HG03025 (cell line): Measurements from ENCODE around the gene SYNE2.
"Not testable (repeated sequence)": the region's sequence is repeated elsewhere in the genome, so short reads cannot be mapped to it uniquely, and the experiment has no call there.

ENCODE experiments used
- ATAC-seq: cut with Tn5 transposase; IDR thresholded peaks from one replicate; pipeline ENCODE4 v1.9.1; 2021; ENCODE audit warnings: mild to moderate bottlenecking, moderate library complexity; ENCODE audit not compliant: unreplicated experiment, low FRiP score

Gene SYNE2

GRCh38 chr14:63852817-63853731, at the start of gene SYNE2:
TSS of gene SYNE2 (plus strand) at chr14:63853004. CDS start at chr14:63909149, 56,145 bp downstream.
- ATAC-seq: peak; percentile 87

DNA sequence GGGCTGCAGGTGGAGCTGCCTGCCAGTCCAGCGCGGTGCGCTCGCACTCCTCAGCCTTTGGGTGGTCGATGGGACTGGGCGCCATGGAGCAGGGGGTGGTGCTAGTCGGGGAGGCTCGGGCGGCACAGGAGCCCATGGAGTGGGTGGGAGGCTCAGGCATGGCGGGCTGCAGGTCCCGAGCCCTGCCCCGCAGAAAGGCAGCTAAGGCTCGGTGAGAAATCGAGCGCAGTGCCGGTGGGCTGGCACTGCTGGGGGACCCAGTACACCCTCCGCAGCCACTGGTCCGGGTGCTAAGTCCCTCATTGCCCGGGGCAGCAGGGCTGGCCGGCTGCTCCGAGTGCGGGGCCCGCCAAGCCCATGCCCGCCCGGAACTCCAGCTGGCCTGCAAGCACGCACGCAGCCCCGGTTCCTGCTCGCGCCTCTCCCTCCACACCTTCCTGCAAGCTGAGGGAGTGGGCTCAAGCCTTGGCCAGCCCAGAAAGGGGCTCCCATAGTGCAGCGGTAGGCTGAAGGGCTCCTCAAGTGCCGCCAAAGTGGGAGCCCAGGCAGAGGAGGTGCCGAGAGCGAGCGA, 49.5 kb upstream of the SYNE2 start:
- ATAC-seq: not testable (repeated sequence)

DNA sequence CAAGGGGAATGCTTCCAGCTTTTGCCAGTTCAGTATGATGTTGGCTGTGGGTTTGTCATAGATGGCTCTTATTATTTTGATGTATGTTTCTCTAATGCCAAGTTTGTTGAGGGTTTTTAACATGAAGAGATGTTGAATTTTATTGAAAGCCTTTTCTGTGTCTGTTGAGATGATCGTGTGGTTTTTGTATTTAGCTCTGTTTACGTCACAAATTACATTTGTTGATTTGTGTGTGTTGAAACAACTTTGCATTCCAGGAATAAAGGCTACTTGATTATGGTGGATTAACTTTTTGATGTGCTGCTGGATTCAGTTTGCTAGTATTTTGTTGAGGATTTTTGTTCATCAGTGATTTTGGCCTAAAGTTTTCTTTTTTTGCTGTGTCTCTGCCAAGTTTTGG, 46.7 kb upstream of the SYNE2 start:
- not testable (repeated sequence) for ATAC-seq

GRCh38 chr14:63811692-63812091, 41.1 kb upstream of the SYNE2 start:
- not testable (repeated sequence) for ATAC-seq

DNA sequence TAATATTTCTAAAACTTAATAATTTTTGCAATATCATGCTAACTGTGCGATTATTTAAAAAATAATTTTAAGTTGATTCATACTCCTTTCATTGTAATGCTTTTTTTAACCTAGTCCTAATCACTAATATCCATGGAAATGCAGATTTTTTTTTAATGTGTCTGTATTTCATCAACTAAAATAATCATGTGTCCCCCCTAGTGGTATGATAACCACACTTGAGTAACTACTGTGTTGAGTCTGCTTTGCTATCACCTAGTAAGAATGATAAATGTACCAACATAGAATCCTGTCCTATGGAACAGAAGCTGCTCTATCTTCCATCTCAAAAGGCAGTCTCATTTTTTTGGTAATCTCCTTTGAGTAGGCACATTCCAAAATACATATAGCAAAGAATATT, 19.1 kb upstream of the SYNE2 start:
- no peak for ATAC-seq

DNA sequence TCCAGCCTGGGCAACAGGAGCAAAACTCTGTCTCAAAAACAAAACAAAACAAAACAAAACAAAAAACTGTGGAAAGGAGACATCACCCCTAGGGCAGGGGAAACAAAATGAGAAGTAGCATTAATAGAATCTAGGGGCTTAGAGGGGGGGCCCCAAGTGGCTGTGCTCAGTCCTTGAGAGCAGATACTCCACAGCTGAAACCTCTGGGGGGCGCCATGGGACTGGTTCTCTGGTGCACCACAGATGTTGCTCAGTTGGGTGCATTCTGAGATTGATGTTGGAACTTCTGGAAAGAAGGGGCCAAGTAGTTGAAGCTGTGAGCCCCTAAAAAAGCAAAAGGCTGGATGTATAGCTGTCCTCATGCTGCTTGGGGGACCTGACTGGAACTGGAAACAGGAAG, 11.8 kb upstream of the SYNE2 start:
- no peak for ATAC-seq

DNA sequence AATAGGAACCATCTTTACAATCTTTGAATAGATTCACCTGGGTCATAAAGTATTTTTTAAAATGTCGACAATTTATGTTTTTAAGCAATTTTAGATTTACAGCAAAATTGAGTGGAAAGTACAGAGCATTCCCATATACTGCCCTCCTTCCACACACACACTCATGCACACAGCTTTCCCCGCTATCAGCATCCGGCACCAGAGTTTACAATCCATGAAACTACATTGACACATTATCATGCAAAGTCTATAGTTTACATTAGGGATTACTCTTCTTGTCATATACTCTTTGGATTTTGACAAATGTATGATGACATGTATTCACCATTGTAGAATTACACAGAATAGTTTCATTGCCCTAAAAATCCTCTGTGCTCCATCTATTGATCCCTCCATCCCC, 9.0 kb upstream of the SYNE2 start:
- ATAC-seq: no peak

DNA sequence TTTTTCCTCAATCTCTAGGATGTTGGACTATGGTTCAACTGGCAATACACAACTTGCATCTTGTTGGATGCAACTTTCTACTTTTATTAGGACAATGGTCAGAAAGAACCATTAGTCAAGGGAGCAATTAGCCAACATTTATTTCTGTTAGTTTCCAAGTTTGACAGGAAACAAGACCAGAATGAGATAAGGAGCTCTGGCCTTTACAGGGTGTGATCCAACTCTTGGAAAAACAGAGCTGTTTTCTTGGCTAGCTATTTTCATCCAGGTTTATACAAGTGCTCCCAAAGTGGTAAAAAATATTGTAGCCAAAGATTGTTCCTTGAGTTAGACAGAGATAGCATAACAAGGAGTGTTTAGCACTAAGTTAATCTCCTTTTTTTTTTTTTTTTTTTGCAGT, 3.9 kb upstream of the SYNE2 start:
- no peak for ATAC-seq

DNA sequence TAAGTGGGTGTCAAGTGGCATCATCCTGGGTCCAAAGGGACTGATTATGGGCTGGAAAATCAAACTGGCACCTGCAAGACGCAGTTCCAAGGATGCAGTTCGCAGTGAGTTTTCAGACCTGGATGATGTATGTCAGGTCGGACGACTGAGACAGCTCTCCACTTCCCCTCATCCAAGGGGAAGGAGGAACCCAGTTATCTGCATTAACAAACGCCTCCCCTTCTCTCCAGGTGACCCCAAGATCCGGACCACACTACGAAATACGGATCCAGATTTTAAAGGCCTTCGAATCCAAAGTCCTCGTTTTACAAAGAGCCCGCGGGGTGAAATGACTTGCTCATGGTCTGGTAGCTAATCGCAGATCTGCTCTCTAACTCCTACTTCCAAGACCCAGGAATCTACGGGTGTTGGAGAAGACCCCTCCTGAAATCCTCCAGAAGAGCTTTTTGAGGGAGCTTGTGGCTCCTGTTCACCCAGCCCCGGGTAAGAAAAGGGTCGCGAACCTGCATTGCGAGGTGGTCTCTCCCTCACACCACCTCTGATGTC, 460 bp upstream of the SYNE2 start:
- no peak for ATAC-seq

DNA sequence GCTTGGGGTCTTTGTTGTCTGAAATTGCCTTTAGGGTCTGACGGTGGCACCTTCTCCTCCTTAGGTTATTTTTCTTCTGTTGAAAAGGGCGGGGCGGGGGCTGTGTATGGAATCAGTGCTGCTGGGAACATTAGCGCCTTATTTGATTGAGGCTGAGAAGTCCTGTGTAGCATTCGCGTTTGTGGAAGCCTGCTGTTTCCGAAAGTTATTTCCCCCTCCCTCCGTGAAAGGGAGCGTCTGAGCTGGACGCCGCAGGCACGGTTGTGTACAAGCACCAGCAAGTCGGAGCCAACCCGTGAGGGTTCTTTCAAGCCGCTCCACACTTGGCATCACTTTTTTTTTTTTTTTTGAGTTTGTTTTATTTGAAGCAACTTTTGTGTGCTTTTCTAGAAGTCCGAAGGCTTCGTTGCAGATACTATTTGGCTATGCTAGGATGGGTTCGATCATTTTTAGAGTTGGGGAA, 1.1 kb downstream of the SYNE2 start:
- ATAC-seq: no peak

- no peak for ATAC-seq
Measured at GRCh38 chr14:63854330-63854729, 1.5 kb downstream of the SYNE2 start.

DNA sequence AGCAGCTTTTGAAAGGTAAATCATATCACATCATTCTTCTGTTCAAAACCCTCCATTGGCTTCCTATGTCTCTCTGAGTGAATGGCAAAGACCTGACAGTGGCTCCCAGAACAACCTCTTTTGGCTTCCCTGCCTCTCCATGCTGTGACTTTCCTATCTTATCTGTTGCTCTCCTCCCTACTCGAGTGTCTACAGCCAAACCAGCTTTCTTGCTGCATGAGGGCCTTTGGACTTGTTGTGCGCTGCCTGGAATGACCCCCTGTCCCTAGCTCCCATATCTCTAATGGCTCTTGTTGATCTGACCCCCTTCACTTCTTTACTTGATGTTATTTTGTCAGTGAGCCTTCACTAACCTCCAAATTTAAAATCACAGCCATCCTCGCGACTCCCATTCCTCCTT, 2.5 kb downstream of the SYNE2 start:
- ATAC-seq: no peak

- no peak for ATAC-seq
Measured at GRCh38 chr14:63857466-63858030, 4.7 kb downstream of the SYNE2 start.

- no peak for ATAC-seq
Measured at GRCh38 chr14:63860146-63860545, 7.3 kb downstream of the SYNE2 start.

DNA sequence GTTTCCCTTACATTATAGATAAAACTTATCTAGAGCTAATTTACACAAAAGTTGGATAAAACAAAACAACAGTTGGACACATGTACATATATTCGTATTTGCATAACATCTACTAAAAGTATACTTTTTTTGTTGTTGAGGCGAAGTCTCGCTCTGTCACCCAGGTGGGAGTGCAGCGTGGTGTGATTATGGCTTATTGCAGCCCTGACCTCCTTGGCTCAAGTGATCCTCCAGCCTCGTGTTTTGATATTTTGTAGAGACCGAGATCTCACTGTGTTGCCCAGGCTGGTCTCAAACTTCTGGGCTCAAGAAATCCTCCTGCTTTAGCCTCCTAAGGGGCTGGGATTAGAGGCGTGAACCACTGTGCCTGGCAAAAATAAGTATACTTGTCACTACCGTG, 9.4 kb downstream of the SYNE2 start:
- ATAC-seq: no peak

DNA sequence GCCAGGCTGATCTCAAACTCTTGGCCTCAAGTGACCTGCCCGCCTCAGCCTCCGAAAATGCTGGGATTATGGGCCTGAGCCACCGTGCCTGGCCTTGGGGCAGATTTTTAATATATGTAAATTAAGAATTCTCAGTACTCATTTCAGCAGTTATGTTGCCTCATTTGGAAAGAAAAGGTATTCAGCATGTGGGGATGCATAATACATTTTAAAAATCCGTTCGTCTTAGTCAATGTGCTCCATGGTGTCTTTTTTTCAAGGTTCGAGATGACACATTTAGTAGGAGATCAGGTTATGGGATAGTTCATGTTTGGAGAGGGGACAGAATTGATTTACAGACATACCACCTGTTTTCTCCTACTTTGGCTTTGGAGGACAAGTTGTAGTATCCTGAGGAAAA, 10.2 kb downstream of the SYNE2 start:
- no peak for ATAC-seq

- ATAC-seq: not testable (repeated sequence)
Measured at GRCh38 chr14:63864775-63865174, 12.0 kb downstream of the SYNE2 start.

DNA sequence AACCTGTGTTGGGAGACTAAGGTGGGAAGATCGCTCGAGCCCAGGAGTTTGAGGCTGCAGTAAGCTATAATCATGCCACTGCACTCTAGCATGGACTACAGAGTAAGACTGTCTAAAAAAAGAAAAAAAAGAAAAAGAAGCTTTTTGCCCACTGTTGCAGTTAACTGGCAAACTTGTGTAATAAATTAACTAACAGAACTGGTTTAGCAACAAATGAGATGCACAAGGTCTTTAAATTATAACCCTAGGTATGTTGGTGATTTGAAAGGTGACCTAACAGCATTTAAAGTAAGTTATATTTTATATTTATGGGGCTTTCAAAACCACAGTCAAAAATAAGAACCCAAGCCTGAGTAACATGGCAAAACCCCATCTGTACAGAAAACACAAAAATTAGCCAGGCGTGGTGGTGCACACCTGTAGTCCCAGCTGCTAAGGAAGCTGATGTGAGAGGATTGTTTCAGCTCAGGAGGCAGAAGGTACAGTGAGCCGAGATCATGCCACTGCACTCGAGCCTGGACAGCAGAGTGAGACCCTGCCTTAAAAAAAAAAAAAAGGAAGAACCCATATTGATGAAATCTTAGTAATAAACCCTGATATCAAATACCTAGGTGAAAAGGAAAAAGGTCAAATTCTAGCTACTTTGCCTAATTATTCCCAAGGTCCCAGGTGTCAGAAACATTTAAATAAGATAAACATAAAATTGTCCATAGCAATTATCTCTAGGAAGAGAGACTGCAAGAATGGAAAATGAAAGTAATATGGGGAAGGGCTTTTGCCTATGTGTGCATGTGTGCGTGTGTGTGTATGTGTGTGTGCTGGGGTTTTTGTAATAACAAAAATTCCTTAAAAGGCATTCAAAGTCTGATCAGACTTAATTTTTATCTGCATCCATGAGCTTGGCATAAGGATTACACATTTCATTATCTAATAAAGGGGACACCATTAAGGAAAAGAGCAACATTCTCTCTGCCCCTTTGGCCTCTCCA, 15.4 kb downstream of the SYNE2 start:
- ATAC-seq: no peak

GRCh38 chr14:63869940-63870752, 17.3 kb downstream of the SYNE2 start:
- not testable (repeated sequence) for ATAC-seq
